ENCODE measurements around the gene LIX1. TPM values are rescaled to one million over a fixed set of nuclear protein-coding genes. Genes with fewer than 3 reads are reported as not detected.

LIX1 gene
- total RNA-seq, 2 experiments from 2014 or later = not detected

- peaks cover 10% of the 10 kb centered on the region for H3K4me1 Mint-ChIP-seq
- no peaks in the 10 kb centered on the region for H3K9me3 Mint-ChIP-seq
- no peak overlapping the region for H3K4me3 Mint-ChIP-seq
- H3K36me3 Mint-ChIP-seq = no peaks in the 10 kb centered on the region
- H3K27me3 Mint-ChIP-seq = peaks cover 10% of the 10 kb centered on the region
- H3K27ac Mint-ChIP-seq = no peak overlapping the region
- POLR2A ChIA-PET = no interaction called here
- DNase-seq (no peak), ATAC-seq (ENCODE audit: low read depth) (no peak)
These were observed 9.3 kb downstream of the LIX1 start for GRCh38 chr5:97133101-97133500.

GRCh38 chr5:97131921-97132320 is 10.5 kb downstream of the LIX1 start:
- Mint-ChIP-seq H3K27me3 (peaks cover 9% of the 10 kb centered on the region), H3K27ac (no peak overlapping the region), H3K9me3 (no peaks in the 10 kb centered on the region), H3K36me3 (no peaks in the 10 kb centered on the region), H3K4me1 (peaks cover 12% of the 10 kb centered on the region), H3K4me3 (no peak overlapping the region)
- DNase-seq (no peak), ATAC-seq (ENCODE audit: low read depth) (no peak)
- POLR2A ChIA-PET = no interaction called here

- H3K27ac Mint-ChIP-seq = no peak overlapping the region
- no peak overlapping the region for H3K4me3 Mint-ChIP-seq
- peaks cover 12% of the 10 kb centered on the region for H3K4me1 Mint-ChIP-seq
- peaks cover 12% of the 10 kb centered on the region for H3K27me3 Mint-ChIP-seq
- no peaks in the 10 kb centered on the region for H3K36me3 Mint-ChIP-seq
- DNase-seq (no peak), ATAC-seq (ENCODE audit: low read depth) (no peak)
- H3K9me3 Mint-ChIP-seq = no peaks in the 10 kb centered on the region
- POLR2A ChIA-PET = no interaction called here
These were observed 11.2 kb downstream of the LIX1 start for GRCh38 chr5:97131139-97131710.

- no peaks in the 10 kb centered on the region for H3K9me3 Mint-ChIP-seq
- POLR2A ChIA-PET = no interaction called here
- DNase-seq (no peak), ATAC-seq (ENCODE audit: low read depth) (no peak)
- H3K4me3 Mint-ChIP-seq = no peak overlapping the region
- no peaks in the 10 kb centered on the region for H3K36me3 Mint-ChIP-seq
- no peak overlapping the region for H3K27ac Mint-ChIP-seq
- peaks cover 8% of the 10 kb centered on the region for H3K4me1 Mint-ChIP-seq
- peaks cover 18% of the 10 kb centered on the region for H3K27me3 Mint-ChIP-seq
These were observed 14.7 kb downstream of the LIX1 start for GRCh38 chr5:97127727-97128126.

- Mint-ChIP-seq H3K36me3 (no peaks in the 10 kb centered on the region), H3K27ac (no peak overlapping the region), H3K4me1 (peaks cover 6% of the 10 kb centered on the region)
These were observed 17.2 kb downstream of the LIX1 start for GRCh38 chr5:97125125-97125683.

GRCh38 chr5:97124335-97124734 is 18.1 kb downstream of the LIX1 start:
- H3K27ac Mint-ChIP-seq = no peak overlapping the region
- POLR2A ChIA-PET = no interaction called here
- H3K4me1 Mint-ChIP-seq = peaks cover 6% of the 10 kb centered on the region
- DNase-seq = no peak
- no peaks in the 10 kb centered on the region for H3K9me3 Mint-ChIP-seq
- H3K27me3 Mint-ChIP-seq = peaks cover 25% of the 10 kb centered on the region
- ATAC-seq (ENCODE audit: low read depth) = no peak
- H3K4me3 Mint-ChIP-seq = no peak overlapping the region
- no peaks in the 10 kb centered on the region for H3K36me3 Mint-ChIP-seq

More at GRCh38 chr5:97125125-97125683, 17.2 kb downstream of the LIX1 start:
- DNase-seq (no peak), ATAC-seq (ENCODE audit: low read depth) (no peak)
- POLR2A ChIA-PET = interaction anchor here (0.5 kb wide), 1 partner anchor 61 kb away, joined by 4 read pairs; no protein-coding TSS in a partner anchor
- Mint-ChIP-seq H3K27me3 (peaks cover 20% of the 10 kb centered on the region), H3K9me3 (no peaks in the 10 kb centered on the region), H3K4me3 (no peak overlapping the region)

- DNase-seq (no peak), ATAC-seq (ENCODE audit: low read depth) (no peak)
- Mint-ChIP-seq H3K27me3 (peaks cover 15% of the 10 kb centered on the region), H3K4me3 (no peak overlapping the region), H3K9me3 (no peaks in the 10 kb centered on the region), H3K4me1 (no peaks in the 10 kb centered on the region), H3K27ac (no peak overlapping the region), H3K36me3 (no peaks in the 10 kb centered on the region)
- POLR2A ChIA-PET = no interaction called here
These were observed 20.6 kb downstream of the LIX1 start for GRCh38 chr5:97121848-97122247.

GRCh38 chr5:97120195-97120594 is 22.2 kb downstream of the LIX1 start:
- POLR2A ChIA-PET = no interaction called here
- Mint-ChIP-seq H3K27me3 (peaks cover 12% of the 10 kb centered on the region), H3K4me3 (no peak overlapping the region), H3K4me1 (no peaks in the 10 kb centered on the region), H3K9me3 (no peaks in the 10 kb centered on the region), H3K27ac (no peak overlapping the region), H3K36me3 (no peaks in the 10 kb centered on the region)
- ATAC-seq (ENCODE audit: low read depth) (no peak), DNase-seq (no peak)

- H3K27me3 Mint-ChIP-seq = peaks cover 12% of the 10 kb centered on the region
- H3K27ac Mint-ChIP-seq = no peak overlapping the region
- DNase-seq (no peak), ATAC-seq (ENCODE audit: low read depth) (no peak)
- POLR2A ChIA-PET = no interaction called here
- H3K9me3 Mint-ChIP-seq = no peaks in the 10 kb centered on the region
- H3K36me3 Mint-ChIP-seq = no peaks in the 10 kb centered on the region
- H3K4me1 Mint-ChIP-seq = no peaks in the 10 kb centered on the region
- H3K4me3 Mint-ChIP-seq = no peak overlapping the region
These were observed 23.4 kb downstream of the LIX1 start for GRCh38 chr5:97119007-97119390.

- H3K36me3 Mint-ChIP-seq = no peaks in the 10 kb centered on the region
- DNase-seq (no peak), ATAC-seq (ENCODE audit: low read depth) (no peak)
- POLR2A ChIA-PET = no interaction called here
- no peaks in the 10 kb centered on the region for H3K4me1 Mint-ChIP-seq
- no peak overlapping the region for H3K27ac Mint-ChIP-seq
- H3K9me3 Mint-ChIP-seq = no peaks in the 10 kb centered on the region
- no peak overlapping the region for H3K4me3 Mint-ChIP-seq
- H3K27me3 Mint-ChIP-seq = peaks cover 8% of the 10 kb centered on the region
These were observed 24.0 kb downstream of the LIX1 start for GRCh38 chr5:97118261-97119006.

- Mint-ChIP-seq H3K36me3 (no peaks in the 10 kb centered on the region), H3K9me3 (no peaks in the 10 kb centered on the region), H3K4me1 (peaks cover 3% of the 10 kb centered on the region), H3K27me3 (peaks cover 4% of the 10 kb centered on the region), H3K27ac (no peak overlapping the region), H3K4me3 (no peak overlapping the region)
- no peak for ATAC-seq (ENCODE audit: low read depth)
- no peak for DNase-seq
- POLR2A ChIA-PET = no interaction called here
These were observed 26.5 kb downstream of the LIX1 start for GRCh38 chr5:97115932-97116331.

- POLR2A ChIA-PET = no interaction called here
- H3K27ac Mint-ChIP-seq = no peak overlapping the region
- H3K27me3 Mint-ChIP-seq = peaks cover under 1% of the 10 kb centered on the region
- H3K36me3 Mint-ChIP-seq = no peaks in the 10 kb centered on the region
- DNase-seq (no peak), ATAC-seq (ENCODE audit: low read depth) (no peak)
- H3K9me3 Mint-ChIP-seq = no peaks in the 10 kb centered on the region
- H3K4me1 Mint-ChIP-seq = peaks cover 3% of the 10 kb centered on the region
- no peak overlapping the region for H3K4me3 Mint-ChIP-seq
These were observed 30.2 kb downstream of the LIX1 start for GRCh38 chr5:97112230-97112629.

GRCh38 chr5:97111616-97112015 is 30.8 kb downstream of the LIX1 start:
- Mint-ChIP-seq H3K9me3 (no peaks in the 10 kb centered on the region), H3K36me3 (no peaks in the 10 kb centered on the region), H3K4me3 (no peak overlapping the region), H3K4me1 (peaks cover 3% of the 10 kb centered on the region), H3K27me3 (peaks cover 2% of the 10 kb centered on the region), H3K27ac (no peak overlapping the region)
- POLR2A ChIA-PET = no interaction called here
- DNase-seq (no peak), ATAC-seq (ENCODE audit: low read depth) (no peak)

GRCh38 chr5:97111004-97111403 is 31.4 kb downstream of the LIX1 start:
- Mint-ChIP-seq H3K4me1 (peaks cover 3% of the 10 kb centered on the region), H3K4me3 (no peak overlapping the region), H3K36me3 (no peaks in the 10 kb centered on the region), H3K9me3 (no peaks in the 10 kb centered on the region), H3K27ac (no peak overlapping the region), H3K27me3 (peaks cover 2% of the 10 kb centered on the region)
- ATAC-seq (ENCODE audit: low read depth) (no peak), DNase-seq (no peak)
- POLR2A ChIA-PET = no interaction called here

All from activated naive CD8-positive, alpha-beta T cell treated with anti-CD3 and anti-CD28 coated beads, Interleukin-2, amount 10 ng/mL, durations not matched to agents 7 days and 5 days (primary cell).